H1 (cell line): Measurements from ENCODE around the gene CSNK1G2. TPM values are rescaled to one million over a fixed set of nuclear protein-coding genes. Genes with fewer than 3 reads are reported as not detected.

ENCODE experiments used
- CTCF ChIA-PET: fragments of 300-600 bp; sonication (Branson Sonifier 250); formaldehyde crosslinking; loops from one replicate; lab custom pipeline; 2021; ENCODE audit not compliant: partially characterized antibody; lab: Charles Lee
- POLR2A ChIA-PET: fragments of 300-600 bp; sonication (Branson Sonifier 250); formaldehyde crosslinking; loops from one replicate; lab custom pipeline; 2021; ENCODE audit warnings: inconsistent platforms; ENCODE audit not compliant: partially characterized antibody; lab: Charles Lee
- DNase-seq, 2 experiments: peaks; one replicate each; pipeline versions ENCODE4 v3.0.0 to v3.0.0-alpha.2; 2010 to 2022; ENCODE audit warnings: low spot score in 2 of 2, low read depth in 1 of 2, mixed read lengths in 1 of 2
- FAIRE-seq: peaks from 2 replicates; lab custom pipeline; 2011; peaks lifted over from hg19 to GRCh38; lab: Jason Lieb, UNC
- H2AFZ ChIP-seq: 2 replicates; pipeline ENCODE4 v1.8.1; 2012; ENCODE audit warnings: low read length, inconsistent platforms
- H2AK5ac ChIP-seq: 2 replicates; pipeline ENCODE4 v1.6.1; 2013; ENCODE audit warnings: low read depth, low read length
- H2BK120ac ChIP-seq: replicated peaks from 2 replicates; pipeline ENCODE3; 2013; ENCODE audit warnings: low read depth, low read length, inconsistent platforms
- H2BK12ac ChIP-seq: 2 replicates; pipeline ENCODE4 v1.6.1; 2013; ENCODE audit warnings: low read depth, low read length
- H2BK15ac ChIP-seq: 2 replicates; pipeline ENCODE4 v1.6.1; 2013; ENCODE audit warnings: low read length
- H2BK20ac ChIP-seq: 2 replicates; pipeline ENCODE4 v1.6.1; 2013; ENCODE audit warnings: low read length
- H2BK5ac ChIP-seq: 2 replicates; pipeline ENCODE4 v1.6.1; 2013; ENCODE audit warnings: low read depth, low read length
- H3K14ac ChIP-seq: 2 replicates; pipeline ENCODE4 v1.6.1; 2013; ENCODE audit warnings: inconsistent platforms; ENCODE audit not compliant: insufficient read length
- H3K18ac ChIP-seq: 2 replicates; pipeline ENCODE4 v1.6.1; 2013; ENCODE audit warnings: low read length; ENCODE audit errors: extremely low read depth
- H3K23ac ChIP-seq: 2 replicates; pipeline ENCODE4 v1.6.1; 2013; ENCODE audit warnings: inconsistent platforms; ENCODE audit not compliant: insufficient read length
- H3K23me2 ChIP-seq: 2 replicates; pipeline ENCODE4 v1.6.1; 2013; ENCODE audit warnings: low read depth, low read length
- H3K27ac ChIP-seq: 2 replicates; pipeline ENCODE4 v1.6.1; 2011; ENCODE audit warnings: low read depth, low read length, inconsistent platforms
- H3K27me3 ChIP-seq, 4 experiments: replicated peaks in 1 of 4; 1 replicate in 1 of 4; 2 replicates in 3 of 4; pipeline versions ENCODE4 v1.6.1 to v1.8.1; 2011 to 2013; ENCODE audit warnings: low read length in 3 of 4, mild to moderate bottlenecking in 3 of 4, inconsistent platforms in 2 of 4, mixed read lengths in 2 of 4, moderate library complexity in 1 of 4; ENCODE audit not compliant: control insufficient read depth in 3 of 4, insufficient read depth in 3 of 4; ENCODE audit errors: extremely low read depth in 1 of 4
- H3K36me3 ChIP-seq, 4 experiments: 2 replicates each; pipeline versions ENCODE4 v1.6.1 to v1.8.1; 2011 to 2013; ENCODE audit warnings: mild to moderate bottlenecking in 4 of 4, low read length in 3 of 4, moderate library complexity in 2 of 4, control low read depth in 1 of 4, inconsistent platforms in 1 of 4; ENCODE audit not compliant: insufficient read depth in 4 of 4, control insufficient read depth in 2 of 4
- H3K4ac ChIP-seq: replicated peaks from 2 replicates; pipeline ENCODE3; 2013; ENCODE audit warnings: low read length, low read depth, mixed read lengths, inconsistent platforms; ENCODE audit not compliant: insufficient read length
- H3K4me1 ChIP-seq, 4 experiments: replicated peaks in 1 of 4; 1 replicate in 1 of 4; 2 replicates in 3 of 4; pipeline versions ENCODE4 v1.6.1 to v1.8.1; 2011 to 2013; ENCODE audit warnings: low read length in 3 of 4, inconsistent platforms in 2 of 4, mixed read lengths in 1 of 4; ENCODE audit not compliant: insufficient read depth in 4 of 4, control insufficient read depth in 3 of 4
- H3K4me2 ChIP-seq, 2 experiments: 2 replicates each; pipeline versions ENCODE4 v1.6.1 to v1.8.1; 2011 to 2013; ENCODE audit warnings: low read depth in 2 of 2, low read length in 2 of 2, control low read depth in 1 of 2, inconsistent platforms in 1 of 2, mild to moderate bottlenecking in 1 of 2; ENCODE audit not compliant: insufficient read depth in 1 of 2
- H3K4me3 ChIP-seq, 4 experiments: fragments of 200-600, 300-600 bp in 1 of 4; sonication (generic), shearing (Covaris generic), sonication (Bioruptor Twin) in 1 of 4; 2 replicates each; pipeline versions ENCODE4 v1.5.1 to v1.8.1; 2011 to 2016; ENCODE audit warnings: low read length in 4 of 4, low read depth in 3 of 4, control low read depth in 2 of 4, inconsistent platforms in 2 of 4, mild to moderate bottlenecking in 2 of 4, mixed read lengths in 1 of 4, moderate library complexity in 1 of 4; ENCODE audit not compliant: insufficient read depth in 2 of 4; ENCODE audit errors: extremely low read depth in 1 of 4
- H3K56ac ChIP-seq: replicated peaks from 2 replicates; pipeline ENCODE3; 2013; ENCODE audit warnings: low read depth, mild to moderate bottlenecking, mixed read lengths, low read length, inconsistent platforms; ENCODE audit not compliant: insufficient read length
- H3K79me1 ChIP-seq: 2 replicates; pipeline ENCODE4 v1.6.1; 2013; ENCODE audit warnings: low read depth, low read length, control low read depth
- H3K79me2 ChIP-seq, 2 experiments: 2 replicates each; pipeline versions ENCODE4 v1.6.1 to v1.8.1; 2012 to 2013; ENCODE audit warnings: low read length in 2 of 2, mild to moderate bottlenecking in 2 of 2, inconsistent platforms in 1 of 2; ENCODE audit not compliant: insufficient read depth in 2 of 2, control insufficient read depth in 1 of 2
- H3K9ac ChIP-seq, 4 experiments: replicated peaks in 1 of 4; 1 replicate in 1 of 4; 2 replicates in 3 of 4; pipeline versions ENCODE4 v1.6.1 to v1.8.1; 2011 to 2013; ENCODE audit warnings: low read depth in 3 of 4, low read length in 3 of 4, control low read depth in 2 of 4, mild to moderate bottlenecking in 2 of 4, moderate library complexity in 2 of 4, inconsistent platforms in 1 of 4; ENCODE audit errors: extremely low read depth in 1 of 4
- H3K9me3 ChIP-seq, 2 experiments: 2 replicates each; pipeline versions ENCODE4 v1.6.1 to v1.8.1; 2012 to 2013; ENCODE audit warnings: mild to moderate bottlenecking in 2 of 2, moderate library complexity in 2 of 2, control low read depth in 1 of 2, inconsistent platforms in 1 of 2, low read depth in 1 of 2, low read length in 1 of 2, mixed read lengths in 1 of 2; ENCODE audit not compliant: insufficient read depth in 2 of 2
- H4K20me1 ChIP-seq, 2 experiments: replicated peaks in 1 of 2; 2 replicates each; pipeline versions ENCODE3 to v1.8.1; 2011 to 2013; ENCODE audit warnings: inconsistent platforms in 2 of 2, low read length in 2 of 2, mild to moderate bottlenecking in 1 of 2; ENCODE audit not compliant: insufficient read depth in 2 of 2, control insufficient read depth in 1 of 2
- H4K5ac ChIP-seq: 2 replicates; pipeline ENCODE4 v1.6.1; 2013; ENCODE audit warnings: low read length, low read depth, mixed read lengths, inconsistent platforms; ENCODE audit not compliant: insufficient read length
- H4K8ac ChIP-seq: 2 replicates; pipeline ENCODE4 v1.8.0; 2013; ENCODE audit warnings: mild to moderate bottlenecking, moderate library complexity, low read length, inconsistent platforms; ENCODE audit not compliant: insufficient read depth; ENCODE audit errors: extremely low read depth
- H4K91ac ChIP-seq: replicated peaks from 2 replicates; pipeline ENCODE3; 2013; ENCODE audit warnings: low read length, mixed read lengths, inconsistent platforms; ENCODE audit not compliant: insufficient read length
- ASH2L ChIP-seq: fragments of 200-600, 300-600 bp; sonication (generic); IDR thresholded peaks from one replicate; pipeline ENCODE4 v1.7.1; 2017; ENCODE audit warnings: low read length
- BRCA1 ChIP-seq: IDR thresholded peaks from 2 replicates; pipeline ENCODE4 v1.6.1; 2012; ENCODE audit warnings: low read depth, low read length, improper control_type of control experiment
- CBX8 ChIP-seq: fragments of 300-800, 300-1000 bp; sonication (generic); IDR thresholded peaks from 2 replicates; pipeline ENCODE4 v1.7.1; 2016; ENCODE audit warnings: low read depth, low read length, borderline replicate concordance
- CHD1 ChIP-seq: IDR thresholded peaks from 2 replicates; pipeline ENCODE4 v1.6.1; 2012; ENCODE audit warnings: low read depth, low read length, improper control_type of control experiment
- EGR1 ChIP-seq: IDR thresholded peaks from 2 replicates; pipeline ENCODE4 v1.6.1; 2011; ENCODE audit warnings: low read depth, low read length, borderline replicate concordance
- EP300 ChIP-seq, 2 experiments: IDR thresholded peaks; 1 replicate in 1 of 2; 2 replicates in 1 of 2; pipeline ENCODE4 v1.6.1; 2011 to 2012; ENCODE audit warnings: low read depth in 2 of 2, low read length in 2 of 2, mild to moderate bottlenecking in 2 of 2, borderline replicate concordance in 1 of 2, inconsistent platforms in 1 of 2, moderate library complexity in 1 of 2
- EZH2 ChIP-seq: fragments of 200-600 bp; sonication (generic); IDR thresholded peaks from 2 replicates; pipeline ENCODE4 v1.7.1; 2012; ENCODE audit warnings: low read depth, mild to moderate bottlenecking, moderate library complexity, low read length, inconsistent platforms; ENCODE audit not compliant: severe bottlenecking
- RAD21 ChIP-seq, 2 experiments: IDR thresholded peaks in 1 of 2; conservative IDR thresholded peaks in 1 of 2; 2 replicates each; pipeline ENCODE4 v1.6.1; 2011; ENCODE audit warnings: low read depth in 2 of 2, low read length in 2 of 2, improper control_type of control experiment in 1 of 2, inconsistent platforms in 1 of 2, mild to moderate bottlenecking in 1 of 2, moderate library complexity in 1 of 2
- RXRA ChIP-seq: IDR thresholded peaks from 2 replicates; pipeline ENCODE4 v1.6.1; 2011; ENCODE audit warnings: low read depth, mild to moderate bottlenecking, low read length, moderate library complexity; ENCODE audit not compliant: insufficient read depth
- SIN3A ChIP-seq, 2 experiments: IDR thresholded peaks in 1 of 2; conservative IDR thresholded peaks in 1 of 2; 2 replicates each; pipeline ENCODE4 v1.6.1; 2011 to 2012; ENCODE audit warnings: low read length in 2 of 2, improper control_type of control experiment in 1 of 2, low read depth in 1 of 2, mild to moderate bottlenecking in 1 of 2
- SIRT6 ChIP-seq: IDR thresholded peaks from one replicate; pipeline ENCODE4 v1.7.1; 2012; ENCODE audit warnings: low read length, inconsistent platforms
- SP4 ChIP-seq: IDR thresholded peaks from 2 replicates; pipeline ENCODE4 v1.6.1; 2012; ENCODE audit warnings: low read length, inconsistent platforms
- WGBS, 2 experiments: shearing (Covaris generic) in 1 of 2; methylation state at CpG; one replicate each; pipeline versions ENCODE4 v1.1.6 to v1.1.7; 2013 to 2015; ENCODE audit warnings: low lambda C conversion rate in 2 of 2, mixed read lengths in 2 of 2, inconsistent platforms in 1 of 2, low coverage in 1 of 2, missing lambda C conversion rate in 1 of 2; ENCODE audit not compliant: insufficient replicate concordance in 2 of 2, insufficient coverage in 1 of 2, insufficient read length in 1 of 2; ENCODE audit errors: extremely low coverage in 1 of 2, missing lambda C conversion rate in 1 of 2; 5-methylcytosine and 5-hydroxymethylcytosine counted together
- polyA plus RNA-seq, 7 experiments: library from polyadenylated mRNA; depleted of rRNA in 3 of 7; stranded (reverse) in 5 of 7; unstranded in 2 of 7; fragments of >200 nt in 5 of 7; fragments of 200-250 nt in 2 of 7; gene quantifications; 1 replicate in 5 of 7; 2 replicates in 1 of 7; 4 replicates in 1 of 7; pipeline versions ENCODE4 v1.2.1 to v1.2.3, GENCODE V29; 2011 to 2013; ENCODE audit warnings: missing spikeins in 2 of 7, mixed read lengths in 2 of 7
- total RNA-seq: library from RNA; stranded (reverse); fragmentation: NEBNext Ultra II Directional; extraction: Animal tissue kit (Norgen Biotek cat#: 25700); gene quantifications from 2 replicates; pipeline ENCODE4 v1.2.1, GENCODE V29; 2021

The CSNK1G2 gene
- total and polyA plus RNA-seq, 2 of the 8 experiments (the other 6 are each of a cell fraction or from before 2014, with no cell fraction given), result 99.5 to 130 TPM

DNA sequence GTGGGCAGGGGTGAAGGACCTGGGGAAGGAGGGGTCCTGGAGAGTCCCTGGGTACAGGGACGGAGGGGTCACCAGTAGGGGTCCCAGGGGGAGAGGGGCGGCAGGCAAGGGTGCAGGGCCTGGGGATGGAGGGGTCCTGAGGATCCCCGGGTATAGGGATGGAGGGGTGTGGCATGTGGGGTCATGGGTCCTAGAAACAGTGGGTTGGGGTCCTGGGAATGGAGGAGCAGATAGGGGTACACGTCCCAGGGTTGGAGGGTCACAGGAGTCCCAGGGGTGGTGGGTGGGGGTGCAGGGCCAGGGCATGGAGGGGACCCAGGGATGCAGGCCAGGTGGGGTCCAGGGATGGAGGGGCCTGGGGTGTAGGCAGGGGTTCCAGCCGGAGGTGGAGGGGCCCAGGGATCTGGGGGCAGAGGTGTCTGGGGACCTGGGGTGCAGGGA lies 73.2 kb downstream of the CSNK1G2 start:
- Histone ChIP-seq H3K23ac (no peak overlapping the region), H2BK15ac (no peak overlapping the region), H3K36me3 (no peaks in the 10 kb centered on the region; a peak in 1 of 8 replicates), H3K79me1 (peaks cover 4% of the 10 kb centered on the region; the same call in 1 of the 2 replicates), H2AK5ac (no peak overlapping the region), H3K18ac (no peak overlapping the region), H3K14ac (no peak overlapping the region), H2BK5ac (no peak overlapping the region), H2AFZ (no peak overlapping the region), H3K79me2 (no peaks in the 10 kb centered on the region; a peak in 1 of 4 replicates), H3K56ac (no peak overlapping the region), H3K23me2 (peaks cover 7% of the 10 kb centered on the region; the same call in 1 of the 2 replicates), H3K27ac (no peak overlapping the region), H2BK12ac (no peak overlapping the region), H3K4me1 (peaks cover 0 to 15% (median 4%) of the 10 kb centered on the region in 4 experiments; a peak in 5 of 7 replicates), H4K5ac (no peak overlapping the region), H3K27me3 (no peaks in the 10 kb centered on the region), H2BK20ac (no peak overlapping the region), H3K9me3 (no peaks in the 10 kb centered on the region; a peak in 1 of 4 replicates), H3K9ac (no peak overlapping the region), H3K4me2 (peak overlapping the region; percentile 80 to 85; a peak in 3 of 4 replicates), H3K4ac (no peak overlapping the region), H4K91ac (no peak overlapping the region), H3K4me3 (peak overlapping the region in 1 of 4 experiments; percentile 70; a peak in 1 of 8 replicates), H4K20me1 (peaks cover 10 to 16% of the 10 kb centered on the region in 2 experiments), H4K8ac (peak overlapping the region; percentile 71), H2BK120ac (no peak overlapping the region)
- no peak for DNase-seq
- CTCF ChIA-PET, result no interaction called here
- WGBS, 2 experiments, result 67% methylated on average over 1 of the region's 5 CpGs; no CpG with 5 or more reads in 1 of the 2 experiments
- no peak for FAIRE-seq
- POLR2A ChIA-PET, result no interaction called here
- no peak for TF ChIP-seq EZH2
- no peak for TF ChIP-seq CBX8
- TF ChIP-seq SIN3A (conservative IDR thresholded peaks at IDR 0.05 in 1 of 2, IDR thresholded peaks at IDR 0.05 in 1 of 2; ENCODE audit: low read depth in 1 of 2, low read length in 2 of 2), result no peak
- no peak for TF ChIP-seq SIRT6
- no peak for TF ChIP-seq RXRA
- TF ChIP-seq ASH2L, result no peak
- no peak for TF ChIP-seq EP300 (IDR thresholded peaks at IDR 0.05; ENCODE audit: borderline replicate concordance in 1 of 2, low read depth in 2 of 2, low read length in 2 of 2)
- no peak for TF ChIP-seq RAD21 (IDR thresholded peaks at IDR 0.05 in 1 of 2, conservative IDR thresholded peaks at IDR 0.05 in 1 of 2; ENCODE audit: low read depth in 2 of 2, low read length in 2 of 2)
- TF ChIP-seq EGR1, result no peak
- TF ChIP-seq BRCA1, result no peak
- no peak for TF ChIP-seq CHD1
- TF ChIP-seq SP4, result no peak
